Measurements from ENCODE around the gene CADM1.

CADM1 gene

DNA sequence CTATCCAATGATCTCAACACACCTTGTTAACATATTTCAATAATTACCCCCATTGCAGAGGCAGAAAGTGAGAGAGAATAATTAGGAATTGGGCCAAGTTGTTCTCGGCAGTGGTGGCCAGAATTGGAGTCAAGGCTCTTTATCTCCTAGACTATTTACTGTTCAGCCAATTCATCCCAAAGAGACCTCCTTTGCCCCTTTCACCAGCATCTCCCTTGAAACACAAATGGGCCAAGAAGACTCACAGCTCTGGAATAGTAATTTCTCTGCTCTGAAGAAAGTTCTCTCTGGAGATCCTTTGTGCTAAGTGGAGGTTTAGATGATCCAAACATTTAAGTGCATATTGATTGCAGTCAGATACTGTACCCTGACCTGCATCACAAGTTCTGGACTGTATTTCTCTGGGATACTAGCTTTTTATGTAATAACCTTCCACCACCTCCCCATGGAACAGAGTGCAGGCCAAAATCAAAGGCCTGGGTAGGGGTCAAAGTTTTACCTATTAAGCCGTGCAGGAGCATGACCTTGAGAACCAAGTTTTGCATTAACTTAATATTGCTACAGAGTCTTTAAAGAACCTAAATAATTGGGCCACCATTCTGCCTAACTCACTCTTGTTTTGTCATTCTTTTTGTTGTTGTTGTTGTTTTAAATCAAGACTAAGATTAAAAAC lies 19.6 kb upstream of the CADM1 start:
- H3K36me3 ChIP-seq = no peaks in the 10 kb centered on the region
- H3K4me1 ChIP-seq = no peaks in the 10 kb centered on the region
- H3K4me3 ChIP-seq = no peak overlapping the region
- no peaks in the 10 kb centered on the region for H3K9me3 ChIP-seq
- H3K27me3 ChIP-seq = peaks cover 0 to 18% of the 10 kb centered on the region in 2 donors
- H3K27ac ChIP-seq = no peak overlapping the region
- no peak for DNase-seq
- intact Hi-C loops (cut with DNase I; ENCODE audit: low total_unique reads) = no loop called here
- TF ChIP-seq CTCF (IDR thresholded peaks at IDR 0.05) = no peak

DNA sequence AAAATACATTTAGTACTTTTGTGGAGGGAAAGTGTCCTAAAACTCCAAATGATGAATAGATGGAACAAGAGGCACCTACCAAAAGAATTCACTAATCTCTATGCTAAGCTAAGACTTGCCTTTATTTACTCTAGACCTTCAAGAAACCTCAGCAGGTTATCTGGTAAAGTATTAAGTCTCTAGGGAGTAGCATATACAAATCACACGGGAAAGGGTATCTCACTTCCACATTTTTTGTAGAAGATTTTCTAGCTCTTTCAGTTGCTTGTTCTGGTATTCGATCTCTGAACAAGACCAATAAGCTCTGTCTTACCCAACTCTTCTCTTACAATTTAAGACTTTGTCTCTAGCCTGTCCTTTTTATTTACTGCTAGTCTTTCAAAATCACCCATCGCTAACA lies 18.1 kb upstream of the CADM1 start:
- no peaks in the 10 kb centered on the region for H3K36me3 ChIP-seq
- H3K9me3 ChIP-seq = no peaks in the 10 kb centered on the region
- H3K4me3 ChIP-seq = no peak overlapping the region
- H3K27ac ChIP-seq = no peak overlapping the region
- DNase-seq = no peak
- no peaks in the 10 kb centered on the region for H3K4me1 ChIP-seq
- intact Hi-C loops (cut with DNase I; ENCODE audit: low total_unique reads) = no loop called here
- peaks cover 0 to 5% of the 10 kb centered on the region in 2 donors for H3K27me3 ChIP-seq
- no peak for TF ChIP-seq CTCF (IDR thresholded peaks at IDR 0.05)

DNA sequence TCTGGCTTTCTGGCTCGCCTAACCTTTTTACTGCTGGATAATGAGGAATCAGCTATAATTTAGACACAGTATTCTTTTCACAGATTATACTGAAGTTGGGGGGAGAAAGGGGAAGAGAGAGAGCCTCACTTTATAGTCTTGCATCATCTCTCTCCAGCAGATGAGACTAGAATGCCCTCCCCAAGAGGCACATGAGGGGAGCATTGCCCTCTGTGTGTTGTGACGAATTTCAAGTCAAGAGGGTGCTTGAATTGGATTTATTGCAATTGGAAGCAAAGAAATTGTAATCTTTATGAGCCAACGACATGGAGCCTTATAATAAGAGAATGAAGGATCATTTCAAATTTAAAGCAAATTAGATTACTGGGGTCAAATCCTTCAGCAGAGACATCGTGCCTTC lies 17.6 kb upstream of the CADM1 start:
- Histone ChIP-seq H3K4me3 (no peak overlapping the region), H3K27me3 (peaks cover 0 to 7% of the 10 kb centered on the region in 2 donors), H3K36me3 (no peaks in the 10 kb centered on the region), H3K9me3 (no peaks in the 10 kb centered on the region), H3K27ac (no peak overlapping the region), H3K4me1 (no peaks in the 10 kb centered on the region)
- no peak for DNase-seq
- intact Hi-C loops (cut with DNase I; ENCODE audit: low total_unique reads) = no loop called here
- no peak for TF ChIP-seq CTCF (IDR thresholded peaks at IDR 0.05)

DNA sequence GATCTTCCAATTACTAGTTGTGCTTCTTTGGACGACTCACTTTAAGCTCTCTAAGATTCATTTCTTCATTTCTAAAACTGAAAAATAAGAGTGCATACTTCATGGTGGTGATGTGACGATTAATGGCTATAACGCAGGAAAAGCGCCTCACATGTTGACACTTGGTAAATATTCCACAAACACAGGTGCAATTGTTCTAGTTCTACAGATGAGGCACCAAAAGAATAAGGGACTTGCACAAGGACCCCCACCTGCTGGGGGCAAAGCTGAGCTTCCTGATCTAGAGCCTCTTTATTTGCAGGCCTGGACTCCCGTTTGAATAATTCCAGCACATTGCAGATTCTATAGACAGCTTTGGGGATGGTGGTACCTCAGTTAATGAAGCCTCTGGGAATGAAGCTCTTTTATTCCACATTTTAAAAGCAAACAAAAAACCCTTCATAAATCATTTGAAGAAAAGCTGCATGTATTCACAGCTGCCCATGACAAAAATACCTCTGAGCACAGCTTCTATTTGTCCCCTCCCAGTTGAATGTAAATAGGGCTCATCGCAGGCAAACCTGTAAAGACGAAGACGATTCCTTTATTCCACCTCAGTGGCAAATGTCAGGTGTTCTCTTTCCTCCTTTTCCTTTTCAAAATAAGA lies 14.9 kb upstream of the CADM1 start:
- intact Hi-C loops (cut with DNase I; ENCODE audit: low total_unique reads) = no loop called here

GRCh38 chr11:115515647-115516395 lies 11.6 kb upstream of the CADM1 start:
- TF ChIP-seq CTCF (IDR thresholded peaks at IDR 0.05) = no peak
- intact Hi-C loops (cut with DNase I; ENCODE audit: low total_unique reads) = no loop called here
- no peak overlapping the region for H3K27ac ChIP-seq

More for the DNA sequence above, 14.9 kb upstream of the CADM1 start:
- Histone ChIP-seq H3K9me3 (no peaks in the 10 kb centered on the region), H3K36me3 (no peaks in the 10 kb centered on the region), H3K27ac (no peak overlapping the region), H3K4me3 (no peak overlapping the region), H3K27me3 (peaks cover 0 to 20% of the 10 kb centered on the region in 2 donors), H3K4me1 (no peaks in the 10 kb centered on the region)
- DNase-seq = no peak
- no peak for TF ChIP-seq CTCF (IDR thresholded peaks at IDR 0.05)

More at GRCh38 chr11:115515647-115516395, 11.6 kb upstream of the CADM1 start:
- H3K9me3 ChIP-seq = no peaks in the 10 kb centered on the region
- no peaks in the 10 kb centered on the region for H3K4me1 ChIP-seq
- no peak overlapping the region for H3K4me3 ChIP-seq
- H3K36me3 ChIP-seq = no peaks in the 10 kb centered on the region
- H3K27me3 ChIP-seq = peaks cover 0 to 27% of the 10 kb centered on the region in 2 donors
- DNase-seq = no peak

Data from tibial artery (tissue), 4 donors.